ENCODE measurements around the gene ABI3BP. TPM values are rescaled to one million over a fixed set of nuclear protein-coding genes. Genes with fewer than 3 reads are reported as not detected.

Gene ABI3BP
- total RNA-seq, 1 experiment from 2014 or later: 0.28 TPM

DNA sequence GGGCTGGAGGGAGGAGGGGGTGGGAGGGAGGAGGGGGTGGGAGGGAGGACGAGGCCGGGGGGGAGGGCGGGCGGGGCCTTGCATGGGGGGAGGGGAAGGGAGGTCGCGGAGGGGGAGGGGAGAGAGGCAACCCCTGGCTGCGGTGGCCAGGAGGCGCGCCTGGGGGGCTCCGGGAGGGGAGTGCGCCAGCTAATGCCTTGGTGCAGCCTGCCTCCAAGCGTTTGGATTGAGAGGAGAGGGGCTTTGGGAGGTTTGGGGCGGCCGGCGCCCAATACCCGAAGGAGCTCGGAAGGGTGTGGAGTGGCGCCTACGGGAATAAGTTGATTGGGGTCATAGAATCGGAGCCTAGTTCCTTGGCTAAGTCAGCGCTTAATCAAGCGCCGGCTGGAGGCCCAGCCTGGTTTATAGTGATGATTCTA is 283.4 kb downstream of the ABI3BP start:
- H3K9me3 ChIP-seq (ENCODE audit: control insufficient read depth, low read depth, low read length): no peaks in the 10 kb centered on the region
- H3T11ph ChIP-seq (ENCODE audit: low read length): no peak overlapping the region
- H2BK15ac ChIP-seq (ENCODE audit: low read depth, low read length): no peak overlapping the region
- H3K23me2 ChIP-seq (ENCODE audit: insufficient read length, low read depth, low read length, poor library complexity, severe bottlenecking): peaks cover 5% of the 10 kb centered on the region
- peak overlapping the region; percentile 94 for H3K14ac ChIP-seq (ENCODE audit: insufficient read depth, low read length)
- H4K20me1 ChIP-seq (ENCODE audit: control insufficient read depth, insufficient read depth, insufficient read length): no peaks in the 10 kb centered on the region
- H3K56ac ChIP-seq (ENCODE audit: insufficient read length, low read depth, low read length): no peak overlapping the region
- peak overlapping the region; percentile 74 for H3K9ac ChIP-seq (ENCODE audit: extremely low read depth, insufficient read length, low read length)
- H3K27me3 ChIP-seq (ENCODE audit: insufficient read depth, low read length): peaks cover 4% of the 10 kb centered on the region; the same call in 1 of the 2 replicates
- no peak overlapping the region for H2AK5ac ChIP-seq (ENCODE audit: insufficient read length, low read length)
- peak overlapping the region; percentile 84 to 95 (median 87); a peak in 5 of 7 replicates for H3K27ac Mint-ChIP-seq
- no peak overlapping the region for H2BK120ac ChIP-seq (ENCODE audit: low read depth, low read length, poor library complexity, severe bottlenecking)
- H4K8ac ChIP-seq (replicated peaks; ENCODE audit: insufficient read length, low read depth, low read length): no peak overlapping the region
- peaks cover 2 to 6% of the 10 kb centered on the region in 2 experiments; a peak in 3 of 5 replicates for H3K9me3 Mint-ChIP-seq
- no peak overlapping the region for H3K18ac ChIP-seq (ENCODE audit: insufficient read length, low read depth, low read length)
- peak overlapping the region; percentile 89 for H3K4me2 ChIP-seq (ENCODE audit: insufficient read depth, insufficient read length, low read length)
- no peak overlapping the region for H2BK12ac ChIP-seq (ENCODE audit: insufficient read length, low read depth, low read length)
- no peak overlapping the region for H4K91ac ChIP-seq (ENCODE audit: insufficient read length, low read depth, low read length)
- H3K27ac ChIP-seq (ENCODE audit: insufficient read length, low read depth, low read length): no peak overlapping the region
- H4K5ac ChIP-seq (ENCODE audit: insufficient read length, low read depth, low read length): no peak overlapping the region
- H2AFZ ChIP-seq (ENCODE audit: low read length): no peak overlapping the region
- no CpG with 5 or more reads among the region's 23 CpGs for WGBS (ENCODE audit: extremely low coverage, insufficient read length, low lambda C conversion rate)
- peaks cover 19 to 24% of the 10 kb centered on the region in 2 experiments for H3K4me1 Mint-ChIP-seq
- no peak overlapping the region for H3K4ac ChIP-seq (ENCODE audit: low read depth, low read length)
- no peaks in the 10 kb centered on the region for H3K4me1 ChIP-seq (ENCODE audit: insufficient read depth, low read length)
- DNase-seq: peak; percentile 70
- no peak overlapping the region for H3K23ac ChIP-seq (ENCODE audit: insufficient read length, low read depth, low read length)
- H2BK20ac ChIP-seq (ENCODE audit: low read depth, low read length, poor library complexity, severe bottlenecking): no peak overlapping the region
- H3K4me3 Mint-ChIP-seq: peak overlapping the region; percentile 86 to 88
- TF ChIP-seq, protein P1, sequence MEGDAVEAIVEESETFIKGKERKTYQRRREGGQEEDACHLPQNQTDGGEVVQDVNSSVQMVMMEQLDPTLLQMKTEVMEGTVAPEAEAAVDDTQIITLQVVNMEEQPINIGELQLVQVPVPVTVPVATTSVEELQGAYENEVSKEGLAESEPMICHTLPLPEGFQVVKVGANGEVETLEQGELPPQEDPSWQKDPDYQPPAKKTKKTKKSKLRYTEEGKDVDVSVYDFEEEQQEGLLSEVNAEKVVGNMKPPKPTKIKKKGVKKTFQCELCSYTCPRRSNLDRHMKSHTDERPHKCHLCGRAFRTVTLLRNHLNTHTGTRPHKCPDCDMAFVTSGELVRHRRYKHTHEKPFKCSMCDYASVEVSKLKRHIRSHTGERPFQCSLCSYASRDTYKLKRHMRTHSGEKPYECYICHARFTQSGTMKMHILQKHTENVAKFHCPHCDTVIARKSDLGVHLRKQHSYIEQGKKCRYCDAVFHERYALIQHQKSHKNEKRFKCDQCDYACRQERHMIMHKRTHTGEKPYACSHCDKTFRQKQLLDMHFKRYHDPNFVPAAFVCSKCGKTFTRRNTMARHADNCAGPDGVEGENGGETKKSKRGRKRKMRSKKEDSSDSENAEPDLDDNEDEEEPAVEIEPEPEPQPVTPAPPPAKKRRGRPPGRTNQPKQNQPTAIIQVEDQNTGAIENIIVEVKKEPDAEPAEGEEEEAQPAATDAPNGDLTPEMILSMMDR (conservative IDR thresholded peaks at IDR 0.05): peak; percentile 27; the same call in 2 of the 3 replicates
- no peak overlapping the region for H2BK5ac ChIP-seq (ENCODE audit: insufficient read length, low read length)
- peaks cover 10 to 28% (median 25%) of the 10 kb centered on the region in 3 experiments for H3K36me3 Mint-ChIP-seq (ENCODE audit: insufficient read depth in 1 of 3, low read depth in 3 of 3)
- H3K79me1 ChIP-seq (ENCODE audit: insufficient read depth, low read depth, low read length, poor library complexity, severe bottlenecking): no peaks in the 10 kb centered on the region
- H3K27me3 Mint-ChIP-seq (ENCODE audit: low read depth): peaks cover 42% of the 10 kb centered on the region
- peaks cover 23% of the 10 kb centered on the region; the same call in 1 of the 2 replicates for H3K79me2 ChIP-seq (ENCODE audit: insufficient read depth, low read length)

Measured in H9 (cell line).